HepG2 (cell line): ENCODE results near the gene DDX54. TPM values are rescaled to one million over a fixed set of nuclear protein-coding genes. Genes with fewer than 3 reads are reported as not detected.

Source experiments
- ARNT2 ChIP-seq: sonication (generic); formaldehyde crosslinking; IDR thresholded peaks from 2 replicates; pipeline ENCODE4 v1.8.0; 2022; ENCODE audit warnings: mild to moderate bottlenecking, low read depth, missing genetic modification reagents, moderate library complexity
- CREM ChIP-seq, 2 experiments: sonication (generic) in 1 of 2; formaldehyde crosslinking in 1 of 2; IDR thresholded peaks; 2 replicates each; pipeline versions ENCODE4 v1.4.0 to v1.6.1; 2016 to 2020; ENCODE audit warnings: antibody characterized with exemption in 1 of 2, mild to moderate bottlenecking in 1 of 2, missing genetic modification reagents in 1 of 2
- E2F2 ChIP-seq: sonication (generic); formaldehyde crosslinking; IDR thresholded peaks from 2 replicates; pipeline ENCODE4 v1.4.0; 2020; ENCODE audit warnings: missing genetic modification reagents, borderline replicate concordance
- FOSL2 ChIP-seq: sonication (generic); formaldehyde crosslinking; IDR thresholded peaks from 2 replicates; pipeline ENCODE4 v1.4.0; 2020; ENCODE audit warnings: missing genetic modification reagents
- FOXA3 ChIP-seq: IDR thresholded peaks from 2 replicates; pipeline ENCODE4 v1.6.1; 2016; ENCODE audit warnings: missing genetic modification reagents, missing compliant biosample characterization
- MAX ChIP-seq: IDR thresholded peaks from 2 replicates; pipeline ENCODE4 v1.6.1; 2012; ENCODE audit warnings: inconsistent platforms
- NCOA2 ChIP-seq: sonication (generic); formaldehyde crosslinking; IDR thresholded peaks from 2 replicates; pipeline ENCODE4 v1.8.0; 2022; ENCODE audit warnings: inconsistent platforms
- NR2F1 ChIP-seq, 2 experiments: fragments of 450-650 bp in 1 of 2; formaldehyde crosslinking in 1 of 2; IDR thresholded peaks; 2 replicates each; pipeline versions ENCODE4 v1.5.0 to v1.6.1; 2016 to 2020; ENCODE audit warnings: mild to moderate bottlenecking in 1 of 2, missing compliant biosample characterization in 1 of 2, missing genetic modification reagents in 1 of 2, moderate library complexity in 1 of 2
- PATZ1 ChIP-seq: sonication (generic); formaldehyde crosslinking; IDR thresholded peaks from 2 replicates; pipeline ENCODE4 v1.4.0; 2020; ENCODE audit warnings: missing genetic modification reagents
- PHF21A ChIP-seq: sonication (generic); formaldehyde crosslinking; IDR thresholded peaks from 2 replicates; pipeline ENCODE4 v1.5.0; 2020; ENCODE audit warnings: mild to moderate bottlenecking, missing genetic modification reagents
- SMAD9 ChIP-seq: sonication (generic); formaldehyde crosslinking; IDR thresholded peaks from 2 replicates; pipeline ENCODE4 v1.5.1; 2020; ENCODE audit warnings: mild to moderate bottlenecking, missing genetic modification reagents
- SOX5 ChIP-seq: IDR thresholded peaks from 2 replicates; pipeline ENCODE4 v1.6.1; 2016; ENCODE audit warnings: borderline replicate concordance
- TCF7 ChIP-seq: sonication (generic); IDR thresholded peaks from 2 replicates; pipeline ENCODE4 v1.6.1; 2016; ENCODE audit warnings: antibody characterized with exemption, low read depth
- THRA ChIP-seq: sonication (generic); formaldehyde crosslinking; IDR thresholded peaks from 2 replicates; pipeline ENCODE4 v1.4.0; 2020; ENCODE audit warnings: missing genetic modification reagents, borderline replicate concordance
- YY1 ChIP-seq: IDR thresholded peaks from 2 replicates; pipeline ENCODE4 v1.6.1; 2011; ENCODE audit warnings: low read length, low read depth, moderate library complexity, mild to moderate bottlenecking; ENCODE audit not compliant: insufficient read depth, insufficient replicate concordance
- ZFP91 ChIP-seq: sonication (generic); formaldehyde crosslinking; IDR thresholded peaks from 2 replicates; pipeline ENCODE4 v1.9.0; 2022; ENCODE audit warnings: missing genetic modification reagents, mild to moderate bottlenecking, borderline replicate concordance
- ZNF205 ChIP-seq: IDR thresholded peaks from 2 replicates; pipeline ENCODE4 v1.6.1; 2018; ENCODE audit warnings: missing biosample characterization, missing genetic modification reagents
- ZNF580 ChIP-seq: IDR thresholded peaks from 2 replicates; pipeline ENCODE4 v1.6.1; 2016; ENCODE audit warnings: low read depth, borderline replicate concordance
- ZNF775 ChIP-seq: sonication (generic); formaldehyde crosslinking; IDR thresholded peaks from 2 replicates; pipeline ENCODE4 v1.4.0; 2020; ENCODE audit warnings: missing genetic modification reagents, mild to moderate bottlenecking, moderate library complexity, borderline replicate concordance
- ZSCAN31 ChIP-seq: sonication (generic); formaldehyde crosslinking; IDR thresholded peaks from 2 replicates; pipeline ENCODE4 v1.5.0; 2020; ENCODE audit warnings: low read depth, mild to moderate bottlenecking, missing genetic modification reagents
- ZSCAN9 ChIP-seq: IDR thresholded peaks from 2 replicates; pipeline ENCODE4 v1.6.1; 2016; ENCODE audit warnings: borderline replicate concordance
- polyA plus RNA-seq, 8 experiments: library from polyadenylated mRNA; depleted of rRNA in 3 of 8; stranded (reverse) in 7 of 8; unstranded in 1 of 8; fragments of >200 nt; fragmentation: Illumina TruSeq in 4 of 8; extraction: Trizol in 4 of 8; gene quantifications; 2 replicates each; pipeline versions ENCODE4 v1.2.1 to v1.2.3, GENCODE V29; 2011 to 2016; ENCODE audit warnings: low read depth in 4 of 8, missing spikeins in 1 of 8, mixed read lengths in 1 of 8; ENCODE audit not compliant: insufficient read depth in 1 of 8
- total RNA-seq, 5 experiments: library from RNA; depleted of rRNA; stranded (reverse); fragments of >200 nt; fragmentation: Illumina TruSeq; extraction: Trizol; gene quantifications; 2 replicates each; pipeline ENCODE4 v1.2.3, GENCODE V29; 2016; ENCODE audit warnings: low read depth in 1 of 5

The DDX54 gene
- total and polyA plus RNA-seq, 2 of the 13 experiments (the other 11 are each of a cell fraction or from before 2014, with no cell fraction given): 59.7 to 61.1 TPM

- TF ChIP-seq ZSCAN31 (CRISPR knock-in tag) (0 out of 2 replicates have a peak, but pooled peaks have one; percentile 50), ZNF580 (CRISPR knock-in tag) (0 out of 2 replicates have a peak, but pooled peaks have one; percentile 44), ARNT2 (CRISPR knock-in tag) (no peak), NR2F1 (CRISPR knock-in tag; IDR thresholded peaks at IDR 0.05) (peak in 1 of 2 experiments; percentile 61; a peak in 2 of 4 replicates), ZSCAN9 (CRISPR knock-in tag) (0 out of 2 replicates have a peak, but pooled peaks have one; percentile 33), CREM (IDR thresholded peaks at IDR 0.05) (peak; percentile 43; the same call in 1 of the 2 replicates), CREM (CRISPR knock-in tag; IDR thresholded peaks at IDR 0.05) (no peak), YY1 (peak; percentile 20), FOSL2 (peak; percentile 68), SMAD9 (CRISPR knock-in tag) (no peak), THRA (peak; percentile 93; the same call in 1 of the 2 replicates), MAX (peak; percentile 50), NCOA2 (CRISPR knock-in tag) (peak; percentile 62), ZFP91 (CRISPR knock-in tag) (peak; percentile 16; the same call in 1 of the 2 replicates), ZNF205 (CRISPR knock-in tag) (0 out of 2 replicates have a peak, but pooled peaks have one; percentile 18), FOXA3 (0 out of 2 replicates have a peak, but pooled peaks have one; percentile 39), PATZ1 (0 out of 2 replicates have a peak, but pooled peaks have one; percentile 17), TCF7 (peak; percentile 44), E2F2 (CRISPR knock-in tag) (no peak), ZNF775 (CRISPR knock-in tag) (no peak), SOX5 (CRISPR knock-in tag) (peak; percentile 40; the same call in 1 of the 2 replicates), PHF21A (CRISPR knock-in tag) (0 out of 2 replicates have a peak, but pooled peaks have one; percentile 21)
Measured at GRCh38 chr12:113230315-113231234, 45.3 kb upstream of the DDX54 start (continued).
